Endothelial cell of umbilical vein (primary cell): ENCODE measurements around the gene TRAPPC2L. TPM values are rescaled to one million over a fixed set of nuclear protein-coding genes. Genes with fewer than 3 reads are reported as not detected.

Experiments
- BruUV-seq: library from RNA; stranded (reverse); fragments of 400-500 nt; replicated peaks from 2 replicates; lab custom pipeline; 2021; lab: Mats Ljungman, UMichigan
- CTCF ChIA-PET: fragments of 300-600, 350-600 bp; sonication (Branson Sonifier 250); formaldehyde crosslinking; loops from one replicate; lab custom pipeline; 2021; ENCODE audit warnings: antibody characterized with exemption, inconsistent platforms; lab: Charles Lee
- POLR2A ChIA-PET: fragments of 300-600, 350-600 bp; sonication (Branson Sonifier 250); formaldehyde crosslinking; loops from one replicate; lab custom pipeline; 2021; ENCODE audit warnings: antibody characterized with exemption, inconsistent platforms; lab: Charles Lee
- DNase-seq: peaks from one replicate; pipeline ENCODE4 v3.0.0-alpha.2; 2011; ENCODE audit warnings: low read depth, low spot score
- FAIRE-seq: peaks from 2 replicates; lab custom pipeline; 2011; peaks lifted over from hg19 to GRCh38; lab: Jason Lieb, UNC
- H2AFZ ChIP-seq: 2 replicates; pipeline ENCODE4 v1.6.0; 2012; ENCODE audit warnings: low read depth, low read length, control low read depth, inconsistent platforms
- H3K27ac ChIP-seq: 2 replicates; pipeline ENCODE4 v1.5.1; 2011; ENCODE audit warnings: low read depth, mild to moderate bottlenecking, control low read depth, low read length, moderate library complexity; ENCODE audit not compliant: insufficient read depth
- H3K27me3 ChIP-seq, 2 experiments: 2 replicates each; pipeline versions ENCODE4 v1.6.0 to v1.6.1; 2011; ENCODE audit warnings: low read length in 2 of 2, mixed read lengths in 1 of 2; ENCODE audit not compliant: control insufficient read depth in 2 of 2, insufficient read depth in 2 of 2
- H3K36me3 ChIP-seq, 2 experiments: 2 replicates in 1 of 2; 3 replicates in 1 of 2; pipeline ENCODE4 v1.5.1; 2011; ENCODE audit warnings: low read length in 2 of 2, mild to moderate bottlenecking in 1 of 2, moderate library complexity in 1 of 2; ENCODE audit not compliant: control insufficient read depth in 2 of 2, insufficient read depth in 2 of 2; ENCODE audit errors: extremely low read depth in 1 of 2
- H3K4me1 ChIP-seq: 3 replicates; pipeline ENCODE4 v1.5.1; 2011; ENCODE audit warnings: mild to moderate bottlenecking, low read length; ENCODE audit not compliant: control insufficient read depth, insufficient read depth; ENCODE audit errors: extremely low read depth
- H3K4me2 ChIP-seq: 2 replicates; pipeline ENCODE4 v1.6.1; 2011; ENCODE audit warnings: low read length, control low read depth, mixed read lengths; ENCODE audit not compliant: insufficient read depth
- H3K4me3 ChIP-seq, 3 experiments: fragments of 200-600 bp in 1 of 3; sonication (generic), shearing (Covaris generic) in 1 of 3; replicated peaks in 1 of 3; 2 replicates each; pipeline ENCODE4 v1.5.1; 2011 to 2016; ENCODE audit warnings: control low read depth in 3 of 3, low read length in 3 of 3, mild to moderate bottlenecking in 2 of 3, inconsistent platforms in 1 of 3, low read depth in 1 of 3, moderate library complexity in 1 of 3; ENCODE audit not compliant: insufficient read depth in 1 of 3
- H3K79me2 ChIP-seq: 2 replicates; pipeline ENCODE4 v1.6.0; 2012; ENCODE audit warnings: low read length, inconsistent platforms; ENCODE audit not compliant: control insufficient read depth, insufficient read depth
- H3K9ac ChIP-seq: replicated peaks from 2 replicates; pipeline ENCODE3; 2011; ENCODE audit warnings: low read length, control low read depth; ENCODE audit not compliant: insufficient read depth; ENCODE audit errors: extremely low read depth
- H3K9me1 ChIP-seq: replicated peaks from 3 replicates; pipeline ENCODE4 v1.6.0; 2011; ENCODE audit warnings: mild to moderate bottlenecking, low read length; ENCODE audit not compliant: control insufficient read depth, insufficient read depth; ENCODE audit errors: extremely low read depth
- H3K9me3 ChIP-seq: replicated peaks from 2 replicates; pipeline ENCODE4 v1.5.1; 2012; ENCODE audit warnings: low read length, inconsistent platforms; ENCODE audit not compliant: control insufficient read depth, insufficient read depth
- H4K20me1 ChIP-seq: replicated peaks from 2 replicates; pipeline ENCODE3; 2011; ENCODE audit warnings: mild to moderate bottlenecking, low read length; ENCODE audit not compliant: control insufficient read depth, insufficient read depth; ENCODE audit errors: extremely low read depth
- CTCF ChIP-seq, 2 donors: IDR thresholded peaks; 1 replicate in 1 of 2; 2 replicates in 1 of 2; pipeline ENCODE4 v1.5.1; 2011; ENCODE audit warnings: low read length in 2 of 2, mild to moderate bottlenecking in 2 of 2, moderate library complexity in 2 of 2, control low read depth in 1 of 2, inconsistent platforms in 1 of 2, low read depth in 1 of 2; ENCODE audit not compliant: insufficient read depth in 1 of 2; ENCODE audit errors: extremely low read depth in 1 of 2
- EZH2 ChIP-seq: IDR thresholded peaks from 2 replicates; pipeline ENCODE4 v1.6.1; 2012; ENCODE audit warnings: borderline replicate concordance, low read depth, mild to moderate bottlenecking, moderate library complexity, low read length, inconsistent platforms; ENCODE audit not compliant: severe bottlenecking
- FOS ChIP-seq: IDR thresholded peaks from 2 replicates; pipeline ENCODE4 v1.6.1; 2011; ENCODE audit warnings: mild to moderate bottlenecking, low read length, moderate library complexity, borderline replicate concordance; ENCODE audit not compliant: insufficient read depth
- GATA2 ChIP-seq: IDR thresholded peaks from 2 replicates; pipeline ENCODE4 v1.7.0; 2011; ENCODE audit warnings: low read depth, mild to moderate bottlenecking, moderate library complexity, mixed read lengths, low read length; ENCODE audit not compliant: insufficient read length, insufficient read depth
- JUN ChIP-seq: IDR thresholded peaks from 2 replicates; pipeline ENCODE4 v1.6.1; 2011; ENCODE audit warnings: borderline replicate concordance, low read depth; ENCODE audit not compliant: insufficient read length, insufficient read depth
- MAX ChIP-seq: IDR thresholded peaks from 2 replicates; pipeline ENCODE4 v1.6.1; 2011; ENCODE audit not compliant: insufficient read depth, insufficient read length
- MYC ChIP-seq: IDR thresholded peaks from one replicate; pipeline ENCODE4 v1.6.1; 2011; ENCODE audit warnings: mild to moderate bottlenecking, low read depth, low read length
- POLR2A ChIP-seq: IDR thresholded peaks from 2 replicates; pipeline ENCODE4 v1.6.1; 2012; ENCODE audit warnings: low read depth, mild to moderate bottlenecking, control low read depth, low read length
- POLR2AphosphoS5 ChIP-seq: IDR thresholded peaks from 2 replicates; pipeline ENCODE4 v1.6.1; 2012; ENCODE audit warnings: low read depth, mild to moderate bottlenecking, control low read depth, low read length, moderate library complexity; ENCODE audit not compliant: insufficient read depth
- dilution Hi-C: fragments of 300-500 bp; cut with MboI; formaldehyde crosslinking; loops from one replicate; pipeline ENCODE4 v1.15.0; 2019; ENCODE audit warnings: low sequenced_read_pairs; ENCODE audit not compliant: extremely low pct_ligation_motif_present
- intact Hi-C: fragments of 100-400 bp; cut with micrococcal nuclease; formaldehyde crosslinking; loops from one replicate; pipeline ENCODE4 v1.10.0; 2022
- polyA plus RNA-seq, 4 experiments: library from polyadenylated mRNA; depleted of rRNA in 3 of 4; stranded (reverse) in 3 of 4; unstranded in 1 of 4; fragments of >200 nt; gene quantifications; 2 replicates each; pipeline versions ENCODE4 v1.2.1 to v1.2.3, GENCODE V29; 2011 to 2012; ENCODE audit warnings: missing spikeins in 1 of 4
- total RNA-seq: library from RNA; stranded (reverse); gene quantifications from 2 replicates; pipeline ENCODE4 v1.2.3, GENCODE V29; 2021

Gene TRAPPC2L
- total and polyA plus RNA-seq, 2 donors (not counting 3 experiments of a cell fraction or from before 2014, with no cell fraction given), result 61.9 to 131 TPM

- dilution Hi-C loops (no loop called here), intact Hi-C loops (no loop called here)
- Histone ChIP-seq H4K20me1 (no peaks in the 10 kb centered on the region), H3K9me1 (no peaks in the 10 kb centered on the region), H3K36me3 (no peaks in the 10 kb centered on the region), H2AFZ (no peak overlapping the region), H3K9ac (no peak overlapping the region), H3K27ac (no peak overlapping the region), H3K79me2 (no peaks in the 10 kb centered on the region), H3K4me1 (no peaks in the 10 kb centered on the region), H3K4me3 (no peak overlapping the region), H3K4me2 (no peak overlapping the region), H3K27me3 (no peaks in the 10 kb centered on the region), H3K9me3 (no peaks in the 10 kb centered on the region)
- TF ChIP-seq MYC (no peak), GATA2 (no peak)
- ChIA-PET CTCF (interaction anchor here (1.3 kb wide), 1 partner anchor 12 kb away, joined by 7 read pairs; the partner anchor contains the start of genes GALNS and TRAPPC2L), POLR2A (no interaction called here)
- no peak for DNase-seq
- no peak for FAIRE-seq
- no TSS peak for BruUV-seq
These were observed 12.7 kb downstream of the TRAPPC2L start for GRCh38 chr16:88869673-88869980.

- Histone ChIP-seq H3K36me3 (no peaks in the 10 kb centered on the region), H3K9me1 (no peaks in the 10 kb centered on the region), H3K27me3 (no peaks in the 10 kb centered on the region), H3K9ac (no peak overlapping the region), H3K79me2 (no peaks in the 10 kb centered on the region), H3K4me1 (no peaks in the 10 kb centered on the region), H3K27ac (no peak overlapping the region), H4K20me1 (no peaks in the 10 kb centered on the region), H2AFZ (no peak overlapping the region), H3K4me3 (no peak overlapping the region), H3K9me3 (no peaks in the 10 kb centered on the region), H3K4me2 (no peak overlapping the region)
- DNase-seq, result no peak
- no TSS peak for BruUV-seq
- FAIRE-seq, result no peak
- TF ChIP-seq MAX (no peak), FOS (no peak), CTCF (IDR thresholded peaks at IDR 0.05; ENCODE audit: extremely low read depth in 1 of 2, insufficient read depth in 1 of 2, low read depth in 1 of 2, low read length in 2 of 2) (no peak), JUN (no peak), POLR2AphosphoS5 (no peak), GATA2 (no peak), EZH2 (no peak), MYC (no peak), POLR2A (no peak)
- ChIA-PET POLR2A (no interaction called here), CTCF (interaction anchor here (1.1 kb wide), 1 partner anchor 13 kb away, joined by 5 read pairs; no protein-coding TSS in a partner anchor)
- intact Hi-C loops, result no loop called here
- dilution Hi-C loops, result no loop called here
These were observed 13.9 kb downstream of the TRAPPC2L start for GRCh38 chr16:88870608-88871348.
